ENCODE measurements around the gene GFOD2. TPM values are rescaled to one million over a fixed set of nuclear protein-coding genes. Genes with fewer than 3 reads are reported as not detected.

The GFOD2 gene
- total and polyA plus RNA-seq, 2 of the 13 experiments (the other 11 are each of a cell fraction or from before 2014, with no cell fraction given), result 11.1 to 17.2 TPM

GRCh38 chr16:67659675-67660563 is 59.2 kb downstream of the GFOD2 start, which contains the start of gene ACD (continued):
- TF ChIP-seq ZNF891 (CRISPR knock-in tag; IDR thresholded peaks at IDR 0.05) (no peak; the same call in 1 of the 2 replicates), SUZ12 (IDR thresholded peaks at IDR 0.05; ENCODE audit: low read depth, low read length) (no peak), SALL1 (CRISPR knock-in tag; IDR thresholded peaks at IDR 0.05) (peak; percentile 61), ZSCAN25 (CRISPR knock-in tag; IDR thresholded peaks at IDR 0.05) (no peak; the same call in 1 of the 2 replicates), ZNF18 (CRISPR knock-in tag; IDR thresholded peaks at IDR 0.05; ENCODE audit: insufficient replicate concordance) (no peak), ZNF143 (CRISPR knock-in tag; IDR thresholded peaks at IDR 0.05) (no peak; the same call in 1 of the 2 replicates), ZNF225 (CRISPR knock-in tag; IDR thresholded peaks at IDR 0.05) (peak; percentile 88), ZBTB3 (CRISPR knock-in tag; IDR thresholded peaks at IDR 0.05; ENCODE audit: borderline replicate concordance, low read depth) (0 out of 2 replicates have a peak, but pooled peaks have one; percentile 84), UBTF (CRISPR knock-in tag; IDR thresholded peaks at IDR 0.05) (peak; percentile 89), NONO (IDR thresholded peaks at IDR 0.05) (no peak), NONO (CRISPR knock-in tag; conservative IDR thresholded peaks at IDR 0.05) (0 out of 2 replicates have a peak, but pooled peaks have one; percentile 13), THAP8 (CRISPR knock-in tag; IDR thresholded peaks at IDR 0.05; ENCODE audit: borderline replicate concordance) (no peak), JUNB (CRISPR knock-in tag; IDR thresholded peaks at IDR 0.05; ENCODE audit: borderline replicate concordance) (no peak), CBX2 (IDR thresholded peaks at IDR 0.05; ENCODE audit: low read depth, low read length) (no peak), CBX2 (CRISPR knock-in tag; IDR thresholded peaks at IDR 0.05; ENCODE audit: low read depth) (no peak), BCL3 (CRISPR knock-in tag; IDR thresholded peaks at IDR 0.05) (peak; percentile 90; the same call in 1 of the 2 replicates), SMYD3 (CRISPR knock-in tag; IDR thresholded peaks at IDR 0.05) (no peak; the same call in 1 of the 2 replicates), ARID3A (IDR thresholded peaks at IDR 0.05; ENCODE audit: low read depth, low read length) (no peak), SMARCE1 (IDR thresholded peaks at IDR 0.05; ENCODE audit: borderline replicate concordance) (no peak), ATF1 (CRISPR knock-in tag; IDR thresholded peaks at IDR 0.05) (no peak)
